Embryonic facial prominence (tissue), 1 donor: Measurements from ENCODE around the gene CHAT.

Source experiments
- DNase-seq: peaks from one replicate; pipeline ENCODE4 v3.0.0-alpha.2; 2016; ENCODE audit errors: extremely low spot score

Gene CHAT

DNA sequence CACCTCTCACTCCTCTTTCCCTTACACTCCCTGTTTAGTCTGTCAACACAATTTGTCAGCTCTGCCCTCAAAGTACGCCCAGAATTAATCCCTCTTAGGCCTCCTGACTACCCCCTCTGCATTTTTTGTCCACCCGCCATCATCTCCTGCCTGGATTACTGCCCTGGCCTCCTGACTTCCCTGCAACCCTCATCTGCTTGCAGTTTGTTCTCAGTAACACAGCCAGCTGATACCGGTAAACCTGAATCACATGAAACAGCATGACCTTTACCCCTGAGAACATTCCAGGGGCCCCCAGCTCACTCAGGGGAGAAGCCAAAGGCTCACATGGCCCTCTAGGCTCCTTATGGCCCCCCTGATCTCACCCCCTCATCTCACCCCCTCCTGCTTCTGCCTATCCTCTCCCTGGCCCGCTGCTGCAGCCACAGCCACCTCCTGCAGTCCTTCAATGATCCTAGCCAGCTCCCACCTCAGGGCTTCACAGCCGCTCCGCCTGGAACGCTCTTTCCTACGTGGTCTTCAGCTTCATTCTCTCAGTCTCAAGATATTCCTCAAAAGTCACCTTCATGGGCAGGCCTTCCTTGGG lies 74.5 kb downstream of the CHAT start:
- no peak for DNase-seq

DNA sequence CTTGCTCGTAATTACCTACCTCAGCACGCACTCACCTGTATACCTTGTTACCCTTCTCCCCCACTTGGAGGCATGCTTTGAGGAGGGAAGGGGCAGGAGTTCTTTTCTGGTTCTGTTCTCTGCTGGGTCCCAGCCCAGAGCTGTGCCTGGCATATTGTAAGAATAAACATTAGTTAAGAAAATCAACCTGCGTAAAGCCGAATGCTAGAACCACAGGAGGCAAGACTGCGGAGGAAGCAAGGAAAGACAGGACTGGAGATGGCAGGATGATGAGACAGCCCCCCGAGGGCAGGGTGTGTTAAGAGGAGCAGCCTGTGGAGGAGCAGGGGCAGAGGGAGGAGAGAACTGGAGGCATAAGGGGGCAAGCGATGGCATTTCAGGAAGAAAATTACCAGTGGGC lies 75.1 kb downstream of the CHAT start:
- no peak for DNase-seq

DNA sequence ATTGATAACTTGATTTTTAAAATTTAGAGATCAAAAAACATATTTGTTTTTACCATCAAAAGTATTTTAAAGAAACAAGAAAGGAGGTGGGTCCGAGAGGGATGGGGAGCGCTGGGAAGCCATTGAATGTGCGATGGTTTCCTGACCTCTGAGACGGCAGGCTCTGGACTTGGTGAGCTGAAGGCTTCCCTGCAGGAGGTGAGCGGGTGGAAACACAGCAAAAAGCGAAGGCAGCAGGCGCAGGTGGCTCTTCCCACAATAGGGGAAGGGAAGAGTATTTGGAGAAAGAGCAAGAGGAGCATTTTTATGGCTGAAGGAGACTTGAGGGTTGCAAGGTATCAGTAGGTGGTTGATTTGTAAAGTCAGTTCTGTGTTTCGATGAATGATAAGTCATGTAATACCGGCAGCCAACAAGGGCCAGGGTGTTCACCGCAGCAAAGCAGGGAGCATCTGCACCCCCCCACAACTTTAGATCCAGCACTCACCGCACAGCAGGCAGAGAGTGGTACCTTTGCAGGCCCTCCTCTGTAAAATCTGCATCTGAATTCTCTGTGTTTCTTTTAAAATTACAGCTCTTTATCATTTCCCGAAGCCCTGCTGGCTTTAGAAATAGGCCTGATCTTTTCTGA lies 76.2 kb downstream of the CHAT start:
- no peak for DNase-seq

DNA sequence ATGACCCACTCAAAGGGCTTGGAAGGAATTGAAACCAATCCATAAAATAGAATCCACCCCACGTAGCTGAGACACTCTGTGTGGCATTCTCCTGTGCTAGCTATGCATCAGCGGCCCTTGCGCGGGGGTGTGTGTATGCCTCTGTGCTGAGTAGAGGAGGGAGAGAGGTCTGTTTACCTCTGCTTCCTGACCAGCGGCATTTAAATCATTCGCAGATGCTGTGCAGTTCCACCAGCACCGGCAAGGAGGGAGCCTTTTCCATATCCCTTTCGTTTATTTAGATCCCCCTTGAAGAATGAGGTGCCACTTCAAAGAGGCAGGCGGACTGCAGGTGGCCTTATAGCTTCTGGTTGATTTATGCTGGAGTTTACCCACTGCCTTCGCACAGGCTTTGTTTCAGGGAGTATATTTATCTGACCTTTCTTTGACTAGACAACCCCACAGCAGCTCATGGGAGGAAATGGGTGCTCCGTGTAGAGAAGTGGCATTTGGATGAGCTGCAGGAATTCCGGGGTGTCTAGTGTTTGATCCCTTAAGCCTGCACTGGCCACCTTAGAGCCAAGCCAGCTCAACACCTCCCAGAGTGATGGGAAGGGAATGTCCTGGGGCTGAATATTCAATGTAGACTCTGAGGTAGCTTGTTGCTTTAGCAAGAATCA lies 77.0 kb downstream of the CHAT start:
- no peak for DNase-seq

DNA sequence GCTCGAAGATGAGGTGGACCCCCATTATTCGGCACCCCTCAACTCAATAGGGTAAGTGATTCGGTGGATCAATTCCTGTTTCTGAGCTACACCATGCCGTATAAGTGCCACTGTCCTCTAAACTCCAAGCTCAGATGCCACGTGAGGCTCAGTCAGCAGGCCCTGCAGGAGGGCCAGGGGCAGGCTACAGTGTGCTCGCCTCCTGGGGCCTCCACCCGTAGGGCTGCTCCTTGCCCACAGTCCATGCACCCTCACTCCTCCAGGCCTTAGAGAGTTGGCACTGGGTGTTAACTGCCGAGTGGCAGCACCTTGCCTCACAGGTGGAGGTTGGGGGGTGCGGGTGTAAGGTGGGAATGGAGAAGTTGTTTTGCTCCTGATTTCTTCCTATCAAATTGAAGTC lies 77.8 kb downstream of the CHAT start:
- no peak for DNase-seq

DNA sequence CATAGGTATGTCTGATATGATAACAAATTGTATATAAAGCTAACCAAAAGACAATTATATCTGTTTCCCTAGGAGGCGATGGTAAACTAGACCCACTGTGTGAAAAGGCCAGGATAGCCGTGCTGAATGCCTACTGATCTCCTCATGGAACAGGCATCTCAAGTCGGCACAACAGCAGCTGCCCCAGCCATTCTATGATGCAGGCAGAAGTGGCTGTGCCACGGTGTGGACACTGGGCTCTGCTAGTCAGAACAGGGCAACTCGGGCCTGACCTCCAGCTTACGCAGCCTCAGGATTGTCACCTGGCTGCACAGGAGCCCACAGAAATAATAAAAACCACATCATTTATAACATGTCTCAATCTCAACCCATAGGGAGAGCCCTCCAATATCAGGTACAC lies 80.6 kb downstream of the CHAT start:
- no peak for DNase-seq

DNA sequence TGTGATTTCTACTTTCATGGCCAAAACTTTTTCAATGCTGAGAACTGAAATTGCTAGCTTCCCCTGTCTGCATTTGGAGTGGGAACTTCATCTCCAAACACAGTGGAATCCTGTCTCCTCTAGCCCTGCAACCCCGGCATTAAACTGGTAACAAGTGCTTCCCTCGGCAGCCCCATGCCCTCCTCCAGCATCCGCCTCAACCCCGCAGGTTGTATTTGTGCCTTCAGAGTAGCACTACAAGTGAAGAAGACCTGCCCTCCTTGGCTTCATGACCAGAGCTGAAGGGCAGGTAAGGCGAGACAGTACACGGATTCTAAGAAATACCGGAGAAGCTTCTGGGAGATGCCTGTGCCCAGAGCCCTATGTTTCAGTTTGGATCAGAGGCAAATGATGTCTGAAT lies 82.5 kb downstream of the CHAT start:
- DNase-seq, result no peak

DNA sequence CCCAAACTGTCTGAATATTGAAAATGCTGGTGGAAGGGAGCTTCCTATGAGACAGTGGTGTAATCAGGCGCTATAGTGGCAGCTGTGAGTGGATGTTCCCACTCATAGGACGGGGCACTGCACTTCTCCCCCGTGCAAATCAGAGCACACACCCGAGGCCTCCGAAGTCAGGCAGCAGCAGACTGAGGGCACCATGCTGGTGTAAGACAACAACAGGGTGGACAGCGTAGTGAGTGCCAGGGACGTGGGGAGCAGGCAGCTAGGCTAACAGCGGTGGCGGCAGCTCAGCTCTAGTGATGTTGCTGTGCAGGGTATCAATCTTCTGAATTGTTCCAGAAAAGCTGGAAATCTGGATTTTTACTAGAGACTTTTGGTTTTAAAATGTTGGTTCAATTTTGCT lies 84.8 kb downstream of the CHAT start:
- no peak for DNase-seq

DNA sequence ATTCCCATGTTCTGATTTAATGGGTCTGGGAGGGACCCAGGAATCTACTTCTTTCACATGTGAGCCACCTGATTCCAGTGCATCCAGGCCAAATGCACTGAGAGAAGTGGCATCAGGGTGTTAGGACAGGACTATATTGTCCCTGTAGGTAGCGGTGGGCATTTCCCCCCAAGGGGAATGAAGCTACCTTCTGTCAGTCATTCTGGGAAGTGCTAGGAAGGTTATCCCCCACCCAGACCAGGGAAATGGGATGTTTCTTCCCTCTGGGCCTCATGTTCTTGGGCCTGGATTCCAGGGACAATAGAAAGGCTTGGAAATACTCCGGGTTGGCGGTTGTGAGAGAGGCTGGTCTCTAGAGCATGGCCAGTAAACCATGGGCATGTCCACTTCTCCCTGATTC lies 86.4 kb downstream of the CHAT start:
- DNase-seq, result no peak

DNA sequence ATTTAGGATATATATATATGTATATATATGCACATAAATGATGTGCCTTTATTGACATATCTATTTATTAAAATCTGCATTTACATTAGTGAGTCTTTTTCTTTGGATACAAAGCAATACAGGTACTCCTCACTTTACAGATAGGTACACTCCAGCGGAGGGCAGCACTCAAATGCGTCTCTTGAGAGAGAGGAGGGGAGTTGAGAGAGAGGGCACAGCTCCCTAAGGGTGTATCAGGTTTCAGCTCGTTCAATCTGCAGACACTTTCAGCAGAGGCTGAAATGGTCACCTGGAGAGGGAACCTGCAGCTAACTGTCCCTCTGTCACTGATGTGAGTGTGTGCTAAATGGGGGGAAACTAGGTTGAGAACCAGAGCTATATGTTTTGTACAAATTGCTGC lies 87.2 kb downstream of the CHAT start:
- DNase-seq, result no peak

DNA sequence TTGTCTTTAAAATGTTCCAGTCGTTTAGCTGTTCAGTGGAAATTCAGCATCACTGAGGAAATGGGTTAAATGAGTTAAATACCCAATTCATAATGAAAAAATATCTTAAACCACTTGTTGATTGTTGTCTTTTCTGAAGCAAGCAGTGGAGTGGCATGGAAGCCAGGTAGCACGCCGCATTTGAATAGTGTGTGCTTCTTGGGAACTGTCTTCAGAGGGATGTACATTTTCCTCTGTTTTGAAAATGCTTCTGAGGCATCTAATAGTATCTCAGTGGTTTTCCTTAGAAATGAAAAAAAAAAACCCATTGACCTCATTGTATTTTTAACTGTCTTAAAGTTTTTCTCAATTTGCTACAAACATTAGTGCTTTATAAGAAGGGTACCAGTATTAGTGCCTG lies 93.7 kb downstream of the CHAT start:
- no peak for DNase-seq

DNA sequence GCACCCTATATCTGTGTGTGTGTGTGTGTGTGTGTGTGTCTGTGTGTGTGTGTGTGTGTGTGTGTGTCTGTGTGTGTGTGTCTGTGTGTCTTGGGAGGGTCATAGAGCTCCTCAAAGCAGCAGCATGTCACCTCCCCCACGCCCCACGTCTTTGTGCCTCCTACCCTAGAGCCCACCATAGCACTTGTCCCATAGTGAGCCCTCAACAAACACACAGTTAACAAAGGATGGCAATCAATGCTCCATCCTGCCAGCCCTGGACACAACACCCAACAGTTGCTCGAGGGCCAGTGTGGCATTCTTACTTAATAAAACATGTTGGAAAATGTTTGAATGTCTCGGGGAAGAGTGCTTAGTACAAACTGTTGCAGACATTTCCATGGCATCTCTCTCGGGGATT lies 96.1 kb downstream of the CHAT start:
- no peak for DNase-seq

DNA sequence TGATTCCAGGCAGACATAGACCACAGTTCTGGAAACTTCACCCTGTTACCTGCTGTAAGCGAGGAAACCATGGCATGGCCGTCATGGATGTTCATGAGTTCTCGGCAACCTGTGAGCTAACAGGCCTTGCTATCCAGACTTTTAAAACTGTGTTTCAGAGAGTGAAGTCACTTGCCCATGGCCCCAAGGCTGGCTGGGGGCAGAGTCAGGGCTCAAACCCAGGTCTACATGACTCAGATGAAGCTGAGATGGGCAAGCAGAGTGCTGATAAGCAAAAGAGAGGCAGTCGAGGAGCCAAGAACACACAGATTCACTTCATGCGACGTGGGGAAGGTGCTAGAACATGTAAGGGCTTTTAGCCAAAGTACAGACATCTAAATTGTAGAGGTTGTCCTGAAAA lies 97.1 kb downstream of the CHAT start:
- DNase-seq, result no peak

DNA sequence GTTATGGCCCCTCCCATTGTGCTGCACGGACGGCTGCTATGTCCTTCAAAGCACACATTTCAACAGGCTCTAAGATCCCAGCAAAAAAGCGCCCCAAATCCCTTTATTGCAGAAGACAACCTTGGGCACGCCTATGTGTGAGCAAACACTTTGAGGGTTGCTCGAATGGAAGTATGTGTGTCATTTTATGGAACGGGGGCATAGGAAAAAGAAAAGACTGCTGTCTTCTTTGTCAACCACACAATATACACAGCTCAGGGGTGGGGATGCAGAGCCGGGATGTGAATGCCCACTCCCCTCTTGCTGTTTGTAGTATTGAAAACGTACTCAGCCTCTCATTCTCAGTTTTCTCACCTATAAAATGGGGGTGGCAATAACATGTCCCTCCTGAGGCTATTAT lies 97.6 kb downstream of the CHAT start:
- no peak for DNase-seq

DNA sequence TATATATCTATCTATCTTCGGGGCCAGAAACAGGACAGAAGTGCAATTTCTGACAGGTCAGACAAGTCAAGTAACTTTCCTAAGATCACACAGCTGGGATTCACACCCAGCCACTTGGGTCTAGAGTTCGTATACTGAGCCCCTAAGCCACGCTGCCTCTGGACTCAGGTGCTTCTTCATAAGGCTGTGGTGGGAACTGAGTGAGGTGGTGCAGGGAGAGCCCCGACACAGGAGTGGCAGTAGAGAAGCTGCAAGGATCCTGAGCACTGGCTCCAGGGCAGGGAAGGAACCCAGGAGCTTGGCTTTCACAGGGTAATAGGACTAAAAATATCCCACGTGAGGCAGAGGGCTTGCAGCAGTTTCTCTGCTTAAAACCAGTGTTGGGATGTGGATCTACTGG lies 99.4 kb downstream of the CHAT start:
- no peak for DNase-seq
